Testis (tissue), 2 donors: ENCODE measurements around the gene CCDC152.

Source experiments
- CTCF ChIP-seq, 3 experiments: fragments of 450-650 bp in 2 of 3; fragments of 200-600 bp in 1 of 3; sonication (generic) in 1 of 3; IDR thresholded peaks; one replicate each; pipeline ENCODE4 v1.5.1; 2016 to 2019; ENCODE audit warnings: antibody characterized with exemption in 3 of 3, mild to moderate bottlenecking in 2 of 3, moderate library complexity in 1 of 3
- POLR2A ChIP-seq: fragments of 450-650 bp; IDR thresholded peaks from one replicate; pipeline ENCODE4 v1.6.1; 2017; ENCODE audit warnings: antibody characterized with exemption, mild to moderate bottlenecking, moderate library complexity

GRCh38 chr5:42787845-42788244 lies 31.2 kb downstream of the CCDC152 start:
- TF ChIP-seq CTCF (IDR thresholded peaks at IDR 0.05) (no peak), POLR2A (no peak)
